HG03558 (cell line): ENCODE measurements around the gene RNF144A.
A peak's percentile ranks its signal among the peaks of the same experiment; 100 is the strongest.
"Not testable (repeated sequence)": the region's sequence is repeated elsewhere in the genome, so short reads cannot be mapped to it uniquely, and the experiment has no call there.

ENCODE experiments used
- ATAC-seq: cut with Tn5 transposase; IDR thresholded peaks from one replicate; pipeline ENCODE4 v1.9.1; 2021; ENCODE audit warnings: moderate number of reproducible peaks; ENCODE audit not compliant: unreplicated experiment; ENCODE audit errors: extremely low read depth

RNF144A gene

GRCh38 chr2:6917071-6917760 is at the start of gene RNF144A:
TSS of gene RNF144A (plus strand) at chr2:6917412. CDS start at chr2:6996927, 79,515 bp downstream.
- peak; percentile 45 for ATAC-seq

- no peak for ATAC-seq
These were observed 44.8 kb upstream of the RNF144A start for GRCh38 chr2:6872394-6872793.

GRCh38 chr2:6874032-6874431 is 43.2 kb upstream of the RNF144A start:
- ATAC-seq = no peak

- ATAC-seq = no peak
These were observed 40.9 kb upstream of the RNF144A start for GRCh38 chr2:6876309-6876708.

- peak; percentile 41 for ATAC-seq
These were observed 39.6 kb upstream of the RNF144A start, which contains the start of gene RSAD2 for GRCh38 chr2:6877402-6878304. TSS of gene RSAD2 (plus strand) at chr2:6877777. CDS start at chr2:6877801, 24 bp downstream.

GRCh38 chr2:6878549-6878948 is 38.7 kb upstream of the RNF144A start:
- no peak for ATAC-seq

GRCh38 chr2:6879011-6879410 is 38.2 kb upstream of the RNF144A start:
- no peak for ATAC-seq

GRCh38 chr2:6880200-6880733 is 36.9 kb upstream of the RNF144A start:
- ATAC-seq = no peak

- no peak for ATAC-seq
These were observed 36.2 kb upstream of the RNF144A start for GRCh38 chr2:6881046-6881445.

- no peak for ATAC-seq
These were observed 35.7 kb upstream of the RNF144A start for GRCh38 chr2:6881516-6881915.

GRCh38 chr2:6883448-6884122 is 33.6 kb upstream of the RNF144A start:
- ATAC-seq = no peak

GRCh38 chr2:6885551-6885950 is 31.7 kb upstream of the RNF144A start:
- ATAC-seq = no peak

GRCh38 chr2:6885968-6886367 is 31.2 kb upstream of the RNF144A start:
- no peak for ATAC-seq

- no peak for ATAC-seq
These were observed 29.4 kb upstream of the RNF144A start for GRCh38 chr2:6887751-6888192.

- no peak for ATAC-seq
These were observed 28.5 kb upstream of the RNF144A start for GRCh38 chr2:6888724-6889123.

GRCh38 chr2:6893876-6894482 is 23.2 kb upstream of the RNF144A start:
- no peak for ATAC-seq

- ATAC-seq = no peak
These were observed 20.1 kb upstream of the RNF144A start for GRCh38 chr2:6896930-6897759.

GRCh38 chr2:6902581-6902980 is 14.6 kb upstream of the RNF144A start:
- ATAC-seq = not testable (repeated sequence)

- ATAC-seq = no peak
These were observed 11.5 kb upstream of the RNF144A start for GRCh38 chr2:6905668-6906067.
